GM12875 (cell line): ENCODE measurements around the gene FAM53B.

Source experiments
- H3K4me3 ChIP-seq: one replicate; pipeline ENCODE4 v1.5.1; 2011; ENCODE audit warnings: low read depth, low read length, control low read depth
- TF ChIP-seq, protein P1 (sequence below): IDR thresholded peaks from 2 replicates; pipeline ENCODE4 v1.5.1; 2011; ENCODE audit warnings: low read depth, mild to moderate bottlenecking, control low read depth, inconsistent platforms, low read length, moderate library complexity, borderline replicate concordance; ENCODE audit not compliant: insufficient read depth

Gene FAM53B

DNA sequence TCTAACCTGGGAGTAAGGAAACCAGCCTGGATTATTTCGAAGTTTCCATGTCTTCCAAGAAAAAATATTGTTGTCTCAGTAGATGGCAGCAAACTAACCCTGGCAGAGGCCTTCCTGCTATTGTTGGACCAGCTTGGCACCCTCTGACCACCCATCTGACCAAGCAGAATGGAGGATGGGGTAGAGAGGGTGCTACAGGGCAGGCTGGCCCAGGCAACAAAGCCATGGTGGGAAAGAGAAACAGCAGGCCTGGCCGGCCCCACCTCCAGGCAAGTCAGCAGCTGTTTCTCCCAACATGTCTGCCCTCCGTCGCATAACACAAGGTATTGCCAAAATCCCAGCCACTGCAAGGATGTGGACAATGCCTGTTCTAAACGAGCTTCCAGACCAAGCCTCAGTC lies 95.0 kb downstream of the FAM53B start:
- H3K4me3 ChIP-seq: no peak overlapping the region
- TF ChIP-seq, protein P1, sequence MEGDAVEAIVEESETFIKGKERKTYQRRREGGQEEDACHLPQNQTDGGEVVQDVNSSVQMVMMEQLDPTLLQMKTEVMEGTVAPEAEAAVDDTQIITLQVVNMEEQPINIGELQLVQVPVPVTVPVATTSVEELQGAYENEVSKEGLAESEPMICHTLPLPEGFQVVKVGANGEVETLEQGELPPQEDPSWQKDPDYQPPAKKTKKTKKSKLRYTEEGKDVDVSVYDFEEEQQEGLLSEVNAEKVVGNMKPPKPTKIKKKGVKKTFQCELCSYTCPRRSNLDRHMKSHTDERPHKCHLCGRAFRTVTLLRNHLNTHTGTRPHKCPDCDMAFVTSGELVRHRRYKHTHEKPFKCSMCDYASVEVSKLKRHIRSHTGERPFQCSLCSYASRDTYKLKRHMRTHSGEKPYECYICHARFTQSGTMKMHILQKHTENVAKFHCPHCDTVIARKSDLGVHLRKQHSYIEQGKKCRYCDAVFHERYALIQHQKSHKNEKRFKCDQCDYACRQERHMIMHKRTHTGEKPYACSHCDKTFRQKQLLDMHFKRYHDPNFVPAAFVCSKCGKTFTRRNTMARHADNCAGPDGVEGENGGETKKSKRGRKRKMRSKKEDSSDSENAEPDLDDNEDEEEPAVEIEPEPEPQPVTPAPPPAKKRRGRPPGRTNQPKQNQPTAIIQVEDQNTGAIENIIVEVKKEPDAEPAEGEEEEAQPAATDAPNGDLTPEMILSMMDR: no peak

DNA sequence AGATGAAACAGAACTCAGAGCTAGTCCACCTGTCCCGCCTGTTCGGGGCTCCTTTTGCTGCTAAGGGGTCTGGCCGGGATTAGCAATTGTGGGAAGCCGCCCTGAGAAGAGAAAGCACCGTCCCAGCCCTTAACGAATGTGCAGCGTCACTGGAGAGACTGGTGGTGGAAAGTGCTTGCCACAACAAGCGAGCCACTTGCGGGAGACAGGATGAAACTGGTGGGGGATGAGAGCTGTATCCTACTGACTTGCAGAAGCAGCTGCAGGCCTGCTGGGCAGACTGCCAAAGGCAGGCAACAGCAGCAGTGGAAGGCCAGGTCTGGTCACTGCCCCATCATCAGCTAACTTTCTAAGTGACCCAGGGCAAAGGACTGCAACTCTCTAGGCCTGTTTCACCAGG lies 95.4 kb downstream of the FAM53B start:
- no peak overlapping the region for H3K4me3 ChIP-seq
- TF ChIP-seq, protein P1: no peak

DNA sequence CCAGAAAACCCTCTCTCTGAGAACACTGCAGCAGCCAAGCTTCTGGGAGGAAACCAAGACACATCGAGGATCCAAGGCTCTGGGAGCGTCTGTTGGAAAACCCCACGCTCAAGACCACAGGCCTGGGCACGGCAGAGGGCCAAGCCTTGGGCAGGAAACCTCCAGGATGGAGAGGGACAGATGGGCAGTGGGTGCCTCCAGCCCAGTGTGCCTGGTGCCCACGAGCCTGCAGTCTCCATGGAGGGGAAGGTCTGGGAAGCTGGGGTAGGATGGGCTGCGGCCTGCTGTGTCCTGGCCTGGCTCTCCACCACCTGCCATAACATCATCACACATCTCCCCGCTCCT lies 96.1 kb downstream of the FAM53B start:
- TF ChIP-seq, protein P1: no peak
- no peak overlapping the region for H3K4me3 ChIP-seq

DNA sequence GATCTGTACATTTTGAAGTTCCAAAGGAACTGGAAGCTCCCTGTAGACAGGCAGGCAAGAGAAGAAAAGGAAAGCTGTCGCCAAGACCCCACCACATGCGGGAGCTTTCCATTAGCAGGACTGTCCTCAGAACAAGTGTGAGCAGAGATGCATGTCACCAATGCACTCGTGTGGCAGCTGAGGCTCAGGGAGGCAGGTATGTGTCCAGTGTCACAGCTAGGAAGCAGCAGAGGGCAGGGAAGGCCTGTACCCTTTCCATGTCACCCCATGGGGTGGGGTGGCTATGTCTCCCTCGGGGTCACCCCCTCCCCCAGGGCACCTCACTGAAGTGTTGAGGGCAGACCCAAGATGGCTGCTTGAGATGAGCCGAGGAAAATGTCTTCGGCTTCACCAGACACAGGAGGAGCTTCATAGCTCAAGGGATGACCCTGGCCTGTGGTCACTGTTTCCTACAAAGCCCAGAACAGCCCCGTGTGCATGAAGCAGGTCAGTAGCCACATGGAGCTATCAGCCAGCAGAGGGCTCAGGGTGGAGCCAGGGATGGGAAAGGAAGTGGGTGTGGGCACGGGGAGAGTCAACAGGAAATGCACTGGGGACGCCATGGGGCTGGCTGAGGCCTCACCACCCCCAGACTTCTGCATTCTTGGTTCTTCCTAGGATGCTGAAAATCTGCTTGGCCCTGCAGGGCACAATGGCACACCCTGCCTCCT lies 96.6 kb downstream of the FAM53B start:
- no peak overlapping the region for H3K4me3 ChIP-seq
- TF ChIP-seq, protein P1: peak; percentile 47; the same call in 1 of the 2 replicates

DNA sequence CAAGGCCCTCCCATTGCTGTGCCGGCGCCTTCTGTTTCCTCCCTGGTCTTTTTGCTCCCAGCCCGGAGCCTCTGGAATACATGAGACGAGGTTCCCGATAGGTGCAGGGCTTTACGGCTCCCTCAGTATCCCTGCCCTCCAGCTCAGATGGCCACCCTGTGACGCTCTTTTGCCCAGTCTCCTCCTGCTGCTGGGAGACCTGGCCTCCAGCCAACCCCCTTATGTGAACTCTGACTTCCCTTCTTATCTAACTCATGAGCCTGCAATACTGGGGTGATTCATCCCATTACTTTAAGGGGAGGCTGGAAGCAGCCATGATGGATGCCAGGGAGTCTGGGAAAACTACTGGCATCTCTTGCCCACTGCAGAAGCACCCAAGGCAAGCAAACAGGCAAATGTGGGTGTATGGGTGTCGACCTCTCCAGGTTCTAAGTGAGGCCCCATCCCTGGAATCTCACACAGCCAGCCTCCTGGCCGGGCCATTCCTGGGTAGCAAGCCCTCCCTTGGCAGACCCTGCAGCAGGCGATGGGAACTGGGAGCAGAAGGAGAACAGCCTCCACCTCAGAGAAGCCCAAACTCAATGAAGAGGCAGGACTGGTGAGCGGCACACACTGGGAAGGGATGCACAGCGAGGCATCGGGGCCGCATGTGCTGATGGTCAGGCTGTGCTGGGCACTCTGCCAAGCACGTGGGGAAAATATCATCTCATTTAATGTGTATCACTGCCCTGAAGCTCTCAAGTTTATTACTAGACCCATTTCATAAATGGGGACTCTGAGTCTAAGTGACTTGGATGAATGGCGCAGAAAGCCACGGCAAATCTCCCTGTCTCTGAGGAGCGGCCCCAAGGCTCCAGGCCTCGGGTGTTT lies 97.5 kb downstream of the FAM53B start:
- TF ChIP-seq, protein P1: no peak
- H3K4me3 ChIP-seq: no peak overlapping the region

DNA sequence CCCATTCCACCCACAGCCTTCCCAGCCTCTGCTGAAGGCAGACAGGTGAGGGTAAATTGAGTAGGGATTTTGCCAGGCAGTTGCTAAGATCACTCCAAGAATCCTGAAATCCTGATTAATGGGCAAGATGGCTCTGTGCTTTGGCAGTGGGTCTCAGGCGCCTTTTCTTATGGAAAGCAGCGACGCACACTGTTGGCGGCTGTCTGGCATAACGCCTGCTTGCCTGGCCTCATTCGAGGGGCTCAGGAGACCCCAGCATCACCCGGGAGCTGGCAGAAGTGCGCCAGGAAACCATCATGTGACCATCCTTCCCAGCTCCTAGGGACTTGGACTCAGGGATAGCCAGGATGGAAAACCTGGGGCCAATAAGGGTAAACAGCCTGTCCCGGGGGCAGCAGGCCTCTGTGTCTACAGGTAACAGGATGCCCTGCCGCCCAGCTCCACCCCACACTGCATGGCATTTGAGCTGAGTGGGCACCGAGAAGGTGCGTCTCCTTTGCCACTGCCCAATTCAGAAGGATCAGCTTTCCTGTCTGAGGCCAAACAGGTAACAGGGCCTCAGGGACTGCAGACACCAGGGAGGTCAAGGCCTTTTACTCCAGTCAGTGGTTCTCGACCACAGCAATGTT lies 98.6 kb downstream of the FAM53B start:
- H3K4me3 ChIP-seq: no peak overlapping the region
- TF ChIP-seq, protein P1: no peak
